T-helper 2 cell (primary cell): ENCODE measurements around the gene CUTC.
"Not testable (repeated sequence)": the region's sequence is repeated elsewhere in the genome, so short reads cannot be mapped to it uniquely, and the experiment has no call there.

ENCODE experiments used
- DNase-seq, 5 experiments: peaks; one replicate each; pipeline versions ENCODE4 v3.0.0 to v3.0.0-alpha.2; 2012 to 2022

The CUTC gene

GRCh38 chr10:99742701-99743100, 10.7 kb downstream of the CUTC start:
- no peak for DNase-seq

GRCh38 chr10:99743841-99744240, 11.8 kb downstream of the CUTC start:
- DNase-seq: no peak

GRCh38 chr10:99746166-99746565, 14.1 kb downstream of the CUTC start:
- DNase-seq: not testable (repeated sequence)

GRCh38 chr10:99748823-99749451, 16.9 kb downstream of the CUTC start:
- DNase-seq: no peak

- DNase-seq: no peak
Observed at GRCh38 chr10:99750641-99751040, 18.6 kb downstream of the CUTC start.

- DNase-seq: no peak
Observed at GRCh38 chr10:99754670-99755069, 22.6 kb downstream of the CUTC start.

- no peak for DNase-seq
Observed at GRCh38 chr10:99756159-99756558, 24.1 kb downstream of the CUTC start.

GRCh38 chr10:99758211-99758891, 26.3 kb downstream of the CUTC start:
- DNase-seq: no peak

- DNase-seq: no peak
Observed at GRCh38 chr10:99760321-99760720, 28.3 kb downstream of the CUTC start.

GRCh38 chr10:99761365-99761764, 29.3 kb downstream of the CUTC start:
- no peak for DNase-seq

GRCh38 chr10:99765672-99766301, 33.8 kb downstream of the CUTC start:
- DNase-seq: no peak

- peak in 2 of 5 experiments; percentile 7 to 73 for DNase-seq
Observed at GRCh38 chr10:99766302-99766681, 34.3 kb downstream of the CUTC start.

- no peak for DNase-seq
Observed at GRCh38 chr10:99767901-99768300, 35.9 kb downstream of the CUTC start.

GRCh38 chr10:99768556-99768955, 36.5 kb downstream of the CUTC start:
- DNase-seq: no peak

GRCh38 chr10:99769706-99770105, 37.7 kb downstream of the CUTC start:
- no peak for DNase-seq

GRCh38 chr10:99770408-99771045, 38.5 kb downstream of the CUTC start:
- no peak for DNase-seq

- DNase-seq: peak in 1 of 5 experiments; percentile 10
Observed at GRCh38 chr10:99775850-99776249, 43.8 kb downstream of the CUTC start.

- no peak for DNase-seq
Observed at GRCh38 chr10:99777918-99778714, 46.1 kb downstream of the CUTC start.

GRCh38 chr10:99779335-99779734, 47.3 kb downstream of the CUTC start:
- DNase-seq: peak in 1 of 5 experiments; percentile 13

- DNase-seq: no peak
Observed at GRCh38 chr10:99781734-99782429, 49.8 kb downstream of the CUTC start.

- DNase-seq: no peak
Observed at GRCh38 chr10:99782447-99783286, 50.6 kb downstream of the CUTC start, which contains the start of gene ABCC2. Gene ABCC2 (plus strand): TSS chr10:99782640. CDS start chr10:99782845, 205 bp downstream.
